Upper lobe of left lung (tissue), 6 donors: Measurements from ENCODE around the gene ARRDC3. TPM values are rescaled to one million over a fixed set of nuclear protein-coding genes. Genes with fewer than 3 reads are reported as not detected.

Experiments used
- ATAC-seq, 2 donors: fragments of 200-7000 bp; cut with Tn5 transposase; one replicate each; pipeline ENCODE4 v1.9.1; 2022; ENCODE audit warnings: mild to moderate bottlenecking in 2 of 2, moderate library complexity in 2 of 2; ENCODE audit not compliant: low FRiP score in 2 of 2
- DNase-seq, 2 donors: peaks; one replicate each; pipeline ENCODE4 v3.0.0-alpha.2; 2019 to 2020
- H3K27ac ChIP-seq, 4 donors: fragments of 200-600 bp; sonication (generic); one replicate each; pipeline ENCODE4 v1.5.1; 2016 to 2019
- H3K27me3 ChIP-seq, 4 donors: fragments of 200-600 bp; sonication (generic); one replicate each; pipeline ENCODE4 v1.5.1; 2017 to 2019
- H3K36me3 ChIP-seq, 4 donors: fragments of 200-600 bp; sonication (generic); one replicate each; pipeline ENCODE4 v1.5.1; 2016 to 2019
- H3K4me1 ChIP-seq, 4 donors: fragments of 200-600 bp; sonication (generic); one replicate each; pipeline ENCODE4 v1.5.1; 2018 to 2019
- H3K4me3 ChIP-seq, 4 donors: fragments of 200-600 bp; sonication (generic); one replicate each; pipeline ENCODE4 v1.5.1; 2017 to 2019; ENCODE audit warnings: mild to moderate bottlenecking in 2 of 4, moderate library complexity in 1 of 4
- H3K9me3 ChIP-seq, 4 donors: fragments of 200-600 bp; sonication (generic); one replicate each; pipeline ENCODE4 v1.5.1; 2018 to 2019
- CTCF ChIP-seq, 6 experiments: fragments of 450-650 bp in 4 of 6; fragments of 200-600 bp in 2 of 6; sonication (generic) in 2 of 6; IDR thresholded peaks; one replicate each; pipeline ENCODE4 v1.5.1; 2016 to 2019; ENCODE audit warnings: antibody characterized with exemption in 6 of 6
- EP300 ChIP-seq, 4 donors: sonication (generic); formaldehyde crosslinking; IDR thresholded peaks; one replicate each; pipeline ENCODE4 v1.5.1; 2017; ENCODE audit warnings: antibody characterized with exemption in 4 of 4, control low read depth in 2 of 4
- POLR2A ChIP-seq, 4 donors: fragments of 450-650 bp; IDR thresholded peaks; one replicate each; pipeline ENCODE4 v1.5.1; 2016 to 2017; ENCODE audit warnings: antibody characterized with exemption in 4 of 4, mild to moderate bottlenecking in 2 of 4
- POLR2AphosphoS5 ChIP-seq, 2 donors: sonication (generic); formaldehyde crosslinking; IDR thresholded peaks; one replicate each; pipeline ENCODE4 v1.5.1; 2017; ENCODE audit warnings: antibody characterized with exemption in 2 of 2
- WGBS, 2 donors: methylation state at CpG; one replicate each; pipeline ENCODE4 v1.1.5; 2017 to 2018; 5-methylcytosine and 5-hydroxymethylcytosine counted together
- total RNA-seq, 6 donors: library from RNA; depleted of rRNA in 4 of 6; stranded (reverse); fragments of >200 nt in 4 of 6; gene quantifications; one replicate each; pipeline versions ENCODE4 v1.1.0 to v1.2.1, GENCODE V29; 2016 to 2021
- donor health status: DM: no; HTN: no; CAD: no; lungs with moderate emphysema.
- donor health status: DM: no; HTN: yes; CAD: no; lungs with severe emphysema.

Gene ARRDC3
- total RNA-seq, 6 donors from 2014 or later = 43.2 to 175 (median 107) TPM

GRCh38 chr5:91419571-91420537 lies 36.7 kb upstream of the ARRDC3 start:
- Histone ChIP-seq H3K36me3 (no peaks in the 10 kb centered on the region), H3K27me3 (no peaks in the 10 kb centered on the region), H3K27ac (no peak overlapping the region), H3K4me1 (peaks cover 0 to 4% (median 0%) of the 10 kb centered on the region in 4 donors), H3K9me3 (no peaks in the 10 kb centered on the region), H3K4me3 (no peak overlapping the region)
- TF ChIP-seq POLR2AphosphoS5 (IDR thresholded peaks at IDR 0.05) (no peak), CTCF (IDR thresholded peaks at IDR 0.05) (peak; percentile 42 to 67 (median 59))
- DNase-seq (peak in 1 of 2 donors; percentile 56), ATAC-seq (peak in 1 of 2 donors; percentile 75)
- 52 to 56% methylated on average over 9 of the region's 9 CpGs for WGBS, 2 donors

- TF ChIP-seq POLR2A (IDR thresholded peaks at IDR 0.05) = no peak
- TF ChIP-seq EP300 (IDR thresholded peaks at IDR 0.05) = no peak
- TF ChIP-seq POLR2AphosphoS5 (IDR thresholded peaks at IDR 0.05) = no peak
- no peak for TF ChIP-seq CTCF (IDR thresholded peaks at IDR 0.05)
- H3K9me3 ChIP-seq = no peaks in the 10 kb centered on the region
- H3K36me3 ChIP-seq = no peaks in the 10 kb centered on the region
- H3K27me3 ChIP-seq = no peaks in the 10 kb centered on the region
- WGBS, 2 donors = 88 to 94% methylated on average over 1 of the region's 1 CpG
- no peak overlapping the region for H3K4me3 ChIP-seq
- ATAC-seq (no peak), DNase-seq (no peak)
- H3K27ac ChIP-seq = no peak overlapping the region
- no peaks in the 10 kb centered on the region for H3K4me1 ChIP-seq
Measured at GRCh38 chr5:91419136-91419535, 36.0 kb upstream of the ARRDC3 start.

GRCh38 chr5:91418158-91418557 lies 35.0 kb upstream of the ARRDC3 start:
- no peak overlapping the region for H3K27ac ChIP-seq
- no peak for DNase-seq
- TF ChIP-seq EP300 (IDR thresholded peaks at IDR 0.05) (no peak), CTCF (IDR thresholded peaks at IDR 0.05) (no peak), POLR2A (IDR thresholded peaks at IDR 0.05) (no peak), POLR2AphosphoS5 (IDR thresholded peaks at IDR 0.05) (no peak)
- H3K4me1 ChIP-seq = no peaks in the 10 kb centered on the region
- no peaks in the 10 kb centered on the region for H3K27me3 ChIP-seq
- H3K36me3 ChIP-seq = no peaks in the 10 kb centered on the region
- H3K4me3 ChIP-seq = no peak overlapping the region
- no peaks in the 10 kb centered on the region for H3K9me3 ChIP-seq
- no peak for ATAC-seq

GRCh38 chr5:91417219-91417618 lies 34.1 kb upstream of the ARRDC3 start:
- DNase-seq (no peak), ATAC-seq (no peak)
- H3K9me3 ChIP-seq = no peaks in the 10 kb centered on the region
- no peak overlapping the region for H3K27ac ChIP-seq
- no peaks in the 10 kb centered on the region for H3K4me1 ChIP-seq
- WGBS, 2 donors = 66% methylated on average over 3 of the region's 3 CpGs
- H3K36me3 ChIP-seq = no peaks in the 10 kb centered on the region
- H3K4me3 ChIP-seq = no peak overlapping the region
- no peaks in the 10 kb centered on the region for H3K27me3 ChIP-seq
- no peak for TF ChIP-seq CTCF (IDR thresholded peaks at IDR 0.05)
- no peak for TF ChIP-seq POLR2A (IDR thresholded peaks at IDR 0.05)
- no peak for TF ChIP-seq EP300 (IDR thresholded peaks at IDR 0.05)
- no peak for TF ChIP-seq POLR2AphosphoS5 (IDR thresholded peaks at IDR 0.05)

GRCh38 chr5:91416491-91416890 lies 33.4 kb upstream of the ARRDC3 start:
- ATAC-seq (no peak), DNase-seq (no peak)
- no peak overlapping the region for H3K4me3 ChIP-seq
- 94 to 97% methylated on average over 2 of the region's 2 CpGs for WGBS, 2 donors
- no peak overlapping the region for H3K27ac ChIP-seq
- no peaks in the 10 kb centered on the region for H3K36me3 ChIP-seq
- H3K9me3 ChIP-seq = no peaks in the 10 kb centered on the region
- H3K27me3 ChIP-seq = no peaks in the 10 kb centered on the region
- no peaks in the 10 kb centered on the region for H3K4me1 ChIP-seq
- TF ChIP-seq POLR2A (IDR thresholded peaks at IDR 0.05) (no peak), EP300 (IDR thresholded peaks at IDR 0.05) (no peak), CTCF (IDR thresholded peaks at IDR 0.05) (no peak), POLR2AphosphoS5 (IDR thresholded peaks at IDR 0.05) (no peak)
